A673 (cell line): ENCODE measurements around the gene UQCC3. TPM values are rescaled to one million over a fixed set of nuclear protein-coding genes. Genes with fewer than 3 reads are reported as not detected.

Source experiments
- BruUV-seq: library from RNA; stranded (reverse); fragments of 400-500 nt; replicated peaks from 2 replicates; lab custom pipeline; 2021; lab: Mats Ljungman, UMichigan
- CTCF ChIA-PET: fragments of 300-600 bp; sonication (Branson Sonifier 250); formaldehyde crosslinking; loops from one replicate; lab custom pipeline; 2022; ENCODE audit warnings: antibody characterized with exemption; lab: Charles Lee
- POLR2A ChIA-PET: fragments of 300-600 bp; sonication (Branson Sonifier 250); formaldehyde crosslinking; loops from one replicate; lab custom pipeline; 2022; ENCODE audit warnings: antibody characterized with exemption; ENCODE audit not compliant: low non-redundant PET; lab: Charles Lee
- DNase-seq: peaks from one replicate; pipeline ENCODE4 v3.0.0-alpha.2; 2015; ENCODE audit warnings: low spot score
- H3K27ac ChIP-seq: fragments of 200-600 bp; sonication (generic); 2 replicates; pipeline ENCODE4 v1.5.1; 2016; ENCODE audit warnings: mixed run types, low read depth, mild to moderate bottlenecking, mixed read lengths, antibody characterized with exemption, low read length; ENCODE audit not compliant: poor library complexity, severe bottlenecking
- H3K27me3 ChIP-seq: fragments of 200-600 bp; sonication (generic); replicated peaks from 2 replicates; pipeline ENCODE4 v1.6.1; 2017; ENCODE audit warnings: mixed run types, low read depth, mild to moderate bottlenecking, mixed read lengths, antibody characterized with exemption, low read length; ENCODE audit not compliant: insufficient read depth, poor library complexity
- H3K36me3 ChIP-seq: fragments of 200-600 bp; sonication (generic); 2 replicates; pipeline ENCODE4 v1.6.1; 2016; ENCODE audit warnings: mixed run types, mild to moderate bottlenecking, mixed read lengths, antibody characterized with exemption, low read length; ENCODE audit not compliant: insufficient read depth, poor library complexity, severe bottlenecking
- H3K4me1 ChIP-seq: fragments of 200-600 bp; sonication (generic); 2 replicates; pipeline ENCODE4 v1.6.1; 2017; ENCODE audit warnings: mixed run types, mild to moderate bottlenecking, mixed read lengths, antibody characterized with exemption, low read length; ENCODE audit not compliant: insufficient read depth, poor library complexity, severe bottlenecking
- H3K4me3 ChIP-seq: fragments of 200-600 bp; sonication (generic); 2 replicates; pipeline ENCODE4 v1.5.1; 2016; ENCODE audit warnings: low read depth, mixed run types, mild to moderate bottlenecking, mixed read lengths, low read length; ENCODE audit not compliant: poor library complexity, severe bottlenecking
- H3K9me3 ChIP-seq: fragments of 200-600 bp; sonication (generic); 2 replicates; pipeline ENCODE4 v1.6.1; 2016; ENCODE audit warnings: mixed run types, low read depth, mild to moderate bottlenecking, mixed read lengths, antibody characterized with exemption, low read length; ENCODE audit not compliant: poor library complexity, severe bottlenecking
- EZH2 ChIP-seq: fragments of 200-600 bp; sonication (generic); IDR thresholded peaks from 2 replicates; pipeline ENCODE4 v1.6.1; 2017; ENCODE audit warnings: borderline replicate concordance, low read depth, mild to moderate bottlenecking, mixed read lengths, antibody characterized with exemption, low read length; ENCODE audit not compliant: poor library complexity, severe bottlenecking
- intact Hi-C: fragments of 100-400 bp; cut with micrococcal nuclease; formaldehyde crosslinking; loops from one replicate; pipeline ENCODE4 v1.10.0; 2022; ENCODE audit not compliant: unreplicated experiment
- total RNA-seq: library from RNA; stranded (reverse); gene quantifications from 2 replicates; pipeline ENCODE4 v1.2.3, GENCODE V29; 2021
- TF ChIP-seq, protein P1 (sequence below): fragments of 300-800, 200-600 bp; sonication (generic); conservative IDR thresholded peaks from 2 replicates; pipeline ENCODE4 v1.5.1; 2017; ENCODE audit warnings: low read depth, mild to moderate bottlenecking, antibody characterized with exemption, low read length, moderate library complexity, mixed read lengths

UQCC3 gene
- total RNA-seq, 1 experiment from 2014 or later = 28.0 TPM

GRCh38 chr11:62677156-62677555, 5.7 kb downstream of the UQCC3 start:
- Histone ChIP-seq H3K9me3 (no peaks in the 10 kb centered on the region), H3K27ac (peak overlapping the region; percentile 26), H3K4me3 (no peak overlapping the region), H3K27me3 (no peaks in the 10 kb centered on the region), H3K4me1 (peaks cover 37% of the 10 kb centered on the region), H3K36me3 (peaks cover 39% of the 10 kb centered on the region)
- ChIA-PET POLR2A (interaction anchor here (1.0 kb wide), 1 partner anchor 12 kb away, joined by 4 read pairs; the partner anchor contains the start of genes C11orf98 and CSKMT), CTCF (interaction anchor here (0.5 kb wide), 1 partner anchor 188 kb away, joined by 5 read pairs; no protein-coding TSS in a partner anchor)
- no peak for TF ChIP-seq EZH2
- TF ChIP-seq, protein P1, sequence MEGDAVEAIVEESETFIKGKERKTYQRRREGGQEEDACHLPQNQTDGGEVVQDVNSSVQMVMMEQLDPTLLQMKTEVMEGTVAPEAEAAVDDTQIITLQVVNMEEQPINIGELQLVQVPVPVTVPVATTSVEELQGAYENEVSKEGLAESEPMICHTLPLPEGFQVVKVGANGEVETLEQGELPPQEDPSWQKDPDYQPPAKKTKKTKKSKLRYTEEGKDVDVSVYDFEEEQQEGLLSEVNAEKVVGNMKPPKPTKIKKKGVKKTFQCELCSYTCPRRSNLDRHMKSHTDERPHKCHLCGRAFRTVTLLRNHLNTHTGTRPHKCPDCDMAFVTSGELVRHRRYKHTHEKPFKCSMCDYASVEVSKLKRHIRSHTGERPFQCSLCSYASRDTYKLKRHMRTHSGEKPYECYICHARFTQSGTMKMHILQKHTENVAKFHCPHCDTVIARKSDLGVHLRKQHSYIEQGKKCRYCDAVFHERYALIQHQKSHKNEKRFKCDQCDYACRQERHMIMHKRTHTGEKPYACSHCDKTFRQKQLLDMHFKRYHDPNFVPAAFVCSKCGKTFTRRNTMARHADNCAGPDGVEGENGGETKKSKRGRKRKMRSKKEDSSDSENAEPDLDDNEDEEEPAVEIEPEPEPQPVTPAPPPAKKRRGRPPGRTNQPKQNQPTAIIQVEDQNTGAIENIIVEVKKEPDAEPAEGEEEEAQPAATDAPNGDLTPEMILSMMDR = no peak
- no peak for DNase-seq
- intact Hi-C loops = no loop called here
- no TSS peak for BruUV-seq

GRCh38 chr11:62677714-62678113, 6.2 kb downstream of the UQCC3 start:
- intact Hi-C loops = no loop called here
- peak overlapping the region; percentile 26 for H3K27ac ChIP-seq
- BruUV-seq = no TSS peak
- H3K4me1 ChIP-seq = peaks cover 31% of the 10 kb centered on the region
- TF ChIP-seq, protein P1 = no peak
- TF ChIP-seq EZH2 = no peak
- peaks cover 39% of the 10 kb centered on the region for H3K36me3 ChIP-seq
- no peaks in the 10 kb centered on the region for H3K9me3 ChIP-seq
- H3K27me3 ChIP-seq = no peaks in the 10 kb centered on the region
- POLR2A ChIA-PET = interaction anchor here (1.0 kb wide), 1 partner anchor 13 kb away, joined by 4 read pairs; the partner anchor contains the start of genes C11orf98 and CSKMT
- H3K4me3 ChIP-seq = peak overlapping the region; percentile 85
- DNase-seq = no peak
- CTCF ChIA-PET = no interaction called here

DNA sequence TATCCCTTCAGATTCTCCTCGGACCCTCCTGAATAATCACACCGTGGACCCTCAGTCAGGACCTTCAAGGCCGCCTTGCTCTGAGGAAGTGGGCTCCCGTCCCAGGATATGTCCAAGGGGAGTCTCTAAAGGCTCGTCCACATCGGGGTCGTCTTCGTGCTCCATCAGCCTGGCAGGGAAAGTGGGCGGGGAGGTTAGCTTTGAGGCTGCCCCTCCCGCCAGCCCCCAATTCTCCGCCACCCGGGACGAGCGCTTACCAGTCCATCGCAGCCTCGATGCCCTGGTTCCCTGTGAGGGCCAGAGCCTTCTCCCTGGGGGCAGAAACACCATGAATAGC, 6.9 kb downstream of the UQCC3 start:
- no peaks in the 10 kb centered on the region for H3K27me3 ChIP-seq
- intact Hi-C loops = no loop called here
- peak overlapping the region; percentile 84 for H3K27ac ChIP-seq
- ChIA-PET POLR2A (no interaction called here), CTCF (no interaction called here)
- peak overlapping the region; percentile 85 for H3K4me3 ChIP-seq
- TF ChIP-seq, protein P1 = no peak
- TF ChIP-seq EZH2 = no peak
- DNase-seq = no peak
- H3K9me3 ChIP-seq = no peaks in the 10 kb centered on the region
- peaks cover 25% of the 10 kb centered on the region for H3K4me1 ChIP-seq
- BruUV-seq = no TSS peak
- peaks cover 32% of the 10 kb centered on the region for H3K36me3 ChIP-seq
